Fibroblast of the aortic adventitia (primary cell): ENCODE measurements around the gene TSPAN16. TPM values are rescaled to one million over a fixed set of nuclear protein-coding genes. Genes with fewer than 3 reads are reported as not detected.

ENCODE experiments used
- DNase-seq: peaks from one replicate; pipeline ENCODE4 v3.0.0-alpha.2; 2010; ENCODE audit warnings: low read depth
- H3K4me3 ChIP-seq: 2 replicates; pipeline ENCODE4 v1.5.1; 2011; ENCODE audit warnings: low read depth, mild to moderate bottlenecking, control low read depth, low read length, moderate library complexity
- total RNA-seq: library from RNA; depleted of rRNA; stranded (reverse); fragments of >200 nt; gene quantifications from 2 replicates; pipeline ENCODE4 v1.2.3, GENCODE V29; 2012; ENCODE audit warnings: low replicate concordance
- TF ChIP-seq, protein P1 (sequence below): IDR thresholded peaks from 2 replicates; pipeline ENCODE4 v1.5.1; 2011; ENCODE audit warnings: mild to moderate bottlenecking, low read length, control low read depth, inconsistent platforms; ENCODE audit not compliant: insufficient read depth

Gene TSPAN16
- total RNA-seq, 1 donor = not detected

DNA sequence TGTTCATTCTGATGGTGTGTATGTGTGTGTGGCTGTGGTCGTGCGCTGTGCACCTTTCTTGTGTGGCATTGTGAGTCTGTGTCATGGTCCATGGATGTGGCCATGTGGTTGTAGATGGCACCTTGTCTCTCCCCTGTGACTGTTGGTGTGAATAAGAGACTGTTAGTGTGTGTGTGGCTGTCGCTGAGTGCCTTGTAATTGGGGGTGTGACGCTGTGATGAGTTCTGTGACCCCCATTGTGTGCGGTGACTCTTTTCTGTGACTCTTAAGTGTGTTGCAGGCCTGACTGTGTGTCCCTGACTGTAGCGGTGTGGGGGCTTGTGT is 60.1 kb downstream of the TSPAN16 start:
- DNase-seq = no peak
- TF ChIP-seq, protein P1, sequence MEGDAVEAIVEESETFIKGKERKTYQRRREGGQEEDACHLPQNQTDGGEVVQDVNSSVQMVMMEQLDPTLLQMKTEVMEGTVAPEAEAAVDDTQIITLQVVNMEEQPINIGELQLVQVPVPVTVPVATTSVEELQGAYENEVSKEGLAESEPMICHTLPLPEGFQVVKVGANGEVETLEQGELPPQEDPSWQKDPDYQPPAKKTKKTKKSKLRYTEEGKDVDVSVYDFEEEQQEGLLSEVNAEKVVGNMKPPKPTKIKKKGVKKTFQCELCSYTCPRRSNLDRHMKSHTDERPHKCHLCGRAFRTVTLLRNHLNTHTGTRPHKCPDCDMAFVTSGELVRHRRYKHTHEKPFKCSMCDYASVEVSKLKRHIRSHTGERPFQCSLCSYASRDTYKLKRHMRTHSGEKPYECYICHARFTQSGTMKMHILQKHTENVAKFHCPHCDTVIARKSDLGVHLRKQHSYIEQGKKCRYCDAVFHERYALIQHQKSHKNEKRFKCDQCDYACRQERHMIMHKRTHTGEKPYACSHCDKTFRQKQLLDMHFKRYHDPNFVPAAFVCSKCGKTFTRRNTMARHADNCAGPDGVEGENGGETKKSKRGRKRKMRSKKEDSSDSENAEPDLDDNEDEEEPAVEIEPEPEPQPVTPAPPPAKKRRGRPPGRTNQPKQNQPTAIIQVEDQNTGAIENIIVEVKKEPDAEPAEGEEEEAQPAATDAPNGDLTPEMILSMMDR = no peak
- H3K4me3 ChIP-seq = peak overlapping the region; percentile 94

- H3K4me3 ChIP-seq = peak overlapping the region; percentile 18
- no peak for DNase-seq
- TF ChIP-seq, protein P1 = no peak
These were observed 61.0 kb downstream of the TSPAN16 start for GRCh38 chr19:11356676-11357550.

- H3K4me3 ChIP-seq = no peak overlapping the region
- TF ChIP-seq, protein P1 = no peak
- no peak for DNase-seq
These were observed 63.5 kb downstream of the TSPAN16 start for GRCh38 chr19:11359421-11359820.

DNA sequence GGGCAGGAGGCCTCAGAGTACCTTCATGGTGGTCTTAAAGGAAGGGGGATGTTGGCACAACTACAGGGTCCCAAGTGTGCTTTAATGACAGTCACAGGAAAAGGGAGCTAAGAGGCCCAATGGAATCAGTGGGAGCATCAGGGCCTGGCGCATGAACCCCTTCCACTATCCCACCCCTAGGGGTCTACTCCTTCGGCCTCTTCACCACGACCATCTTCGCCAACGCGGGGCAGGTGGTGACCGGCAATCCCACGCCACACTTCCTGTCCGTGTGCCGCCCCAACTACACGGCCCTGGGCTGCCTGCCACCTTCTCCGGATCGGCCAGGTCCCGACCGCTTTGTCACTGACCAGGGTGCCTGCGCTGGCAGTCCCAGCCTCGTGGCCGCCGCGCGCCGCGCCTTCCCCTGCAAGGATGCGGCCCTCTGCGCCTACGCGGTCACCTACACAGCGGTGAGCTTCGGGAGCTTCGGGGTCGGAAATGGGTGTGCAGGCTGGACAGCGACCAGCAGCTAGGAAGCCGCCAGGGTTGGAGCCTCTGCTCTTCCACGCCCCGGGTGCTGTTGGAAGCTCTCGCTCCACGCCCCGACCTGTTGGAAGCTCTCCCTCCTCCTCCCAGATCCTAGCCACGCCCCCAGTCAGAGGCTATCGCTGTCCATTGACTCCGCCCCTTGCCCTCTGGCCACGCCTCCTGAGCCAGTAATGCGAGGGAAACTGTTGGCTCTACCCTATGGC is 65.2 kb downstream of the TSPAN16 start:
- DNase-seq = no peak
- TF ChIP-seq, protein P1 = no peak
- H3K4me3 ChIP-seq = no peak overlapping the region

GRCh38 chr19:11361771-11362731 is 66.1 kb downstream of the TSPAN16 start:
- no peak for DNase-seq
- H3K4me3 ChIP-seq = no peak overlapping the region
- TF ChIP-seq, protein P1 = no peak

DNA sequence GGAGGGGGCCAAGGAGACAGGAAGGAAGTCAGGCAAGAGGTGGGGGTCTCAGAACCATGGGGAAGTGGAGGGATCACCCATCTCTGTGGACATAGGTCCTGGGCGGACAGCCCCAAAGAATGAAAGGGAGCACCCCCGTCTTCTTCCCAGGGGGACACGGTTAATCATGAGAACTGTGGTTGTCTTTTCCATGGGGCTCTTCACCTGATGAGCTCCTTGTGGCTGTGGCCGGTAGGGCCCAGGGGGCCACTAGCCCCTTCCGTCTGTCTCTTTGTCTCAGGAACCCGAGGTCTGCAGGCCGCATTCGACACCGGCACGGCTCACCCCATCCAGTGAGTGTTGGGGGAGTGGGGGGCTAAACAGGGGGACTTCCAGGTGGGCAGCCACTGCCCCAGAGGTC is 67.9 kb downstream of the TSPAN16 start:
- H3K4me3 ChIP-seq = no peak overlapping the region
- TF ChIP-seq, protein P1 = no peak
- DNase-seq = no peak
